T-cell (primary cell): ENCODE results near the gene PUSL1. TPM values are rescaled to one million over a fixed set of nuclear protein-coding genes. Genes with fewer than 3 reads are reported as not detected.

Source experiments
- ATAC-seq, 4 experiments: fragments of 200-7000 bp in 3 of 4; fragments of 150-1000 bp in 1 of 4; cut with Tn5 transposase; replicated peaks in 1 of 4; 1 replicate in 3 of 4; 2 replicates in 1 of 4; pipeline ENCODE4 v1.10.0; 2021; ENCODE audit warnings: moderate library complexity in 3 of 4, mild to moderate bottlenecking in 2 of 4, moderate number of reproducible peaks in 1 of 4
- CTCF ChIA-PET, 2 donors: fragments of 300-600 bp; sonication (Branson Sonifier 250); formaldehyde crosslinking; loops; one replicate each; lab custom pipeline; 2022; ENCODE audit warnings: antibody characterized with exemption in 2 of 2; lab: Charles Lee
- POLR2A ChIA-PET, 2 donors: fragments of 300-600 bp; sonication (Branson Sonifier 250); formaldehyde crosslinking; loops; one replicate each; lab custom pipeline; 2022; ENCODE audit warnings: antibody characterized with exemption in 2 of 2; lab: Charles Lee
- DNase-seq, 35 experiments: peaks; one replicate each; pipeline versions ENCODE4 v3.0.0 to v3.0.0-alpha.2; 2013 to 2023
- H3K27ac ChIP-seq: one replicate; pipeline ENCODE4 v1.5.1; 2013; ENCODE audit warnings: low read length
- H3K27me3 ChIP-seq, 2 experiments: replicated peaks in 1 of 2; 1 replicate in 1 of 2; 2 replicates in 1 of 2; pipeline versions ENCODE4 v1.6.1 to v1.7.0; 2013; ENCODE audit warnings: low read length in 1 of 2, mixed read lengths in 1 of 2; ENCODE audit not compliant: control insufficient read depth in 2 of 2, insufficient read depth in 2 of 2; ENCODE audit errors: extremely low read depth in 1 of 2
- H3K36me3 ChIP-seq, 2 donors: 1 replicate in 1 of 2; 2 replicates in 1 of 2; pipeline versions ENCODE4 v1.6.1 to v1.7.0; 2013; ENCODE audit warnings: low read length in 1 of 2; ENCODE audit not compliant: control insufficient read depth in 2 of 2, insufficient read depth in 1 of 2; ENCODE audit errors: extremely low read depth in 1 of 2
- H3K4me1 ChIP-seq, 2 experiments: 1 replicate in 1 of 2; 2 replicates in 1 of 2; pipeline versions ENCODE4 v1.6.1 to v1.7.0; 2013; ENCODE audit warnings: low read length in 2 of 2, mixed read lengths in 1 of 2; ENCODE audit not compliant: insufficient read depth in 2 of 2, control insufficient read depth in 1 of 2; ENCODE audit errors: extremely low read depth in 1 of 2
- H3K4me3 ChIP-seq, 2 donors: 1 replicate in 1 of 2; 2 replicates in 1 of 2; pipeline versions ENCODE4 v1.5.1 to v1.7.0; 2013; ENCODE audit warnings: mild to moderate bottlenecking in 2 of 2, low read length in 1 of 2, moderate library complexity in 1 of 2; ENCODE audit not compliant: control insufficient read depth in 1 of 2; ENCODE audit errors: extremely low read depth in 1 of 2
- H3K9me3 ChIP-seq: 2 replicates; pipeline ENCODE4 v1.7.0; 2013
- H3K27ac Mint-ChIP-seq, 2 donors: one replicate each; pipeline ENCODE4 v1.8.0; 2020 to 2021; ENCODE audit warnings: mild to moderate bottlenecking in 2 of 2, mixed read lengths in 2 of 2
- H3K27me3 Mint-ChIP-seq, 2 donors: one replicate each; pipeline ENCODE4 v1.8.0; 2021 to 2022; ENCODE audit warnings: mixed read lengths in 2 of 2
- H3K36me3 Mint-ChIP-seq: one replicate; pipeline ENCODE4 v1.8.0; 2021; ENCODE audit warnings: mixed read lengths
- H3K4me1 Mint-ChIP-seq, 3 donors: one replicate each; pipeline ENCODE4 v1.8.0; 2020 to 2022; ENCODE audit warnings: mixed read lengths in 3 of 3, mild to moderate bottlenecking in 1 of 3
- H3K4me3 Mint-ChIP-seq, 3 donors: one replicate each; pipeline ENCODE4 v1.8.0; 2020 to 2022; ENCODE audit warnings: mild to moderate bottlenecking in 3 of 3, mixed read lengths in 3 of 3, moderate library complexity in 3 of 3
- H3K9me3 Mint-ChIP-seq, 3 donors: one replicate each; pipeline ENCODE4 v1.8.0; 2020 to 2022; ENCODE audit warnings: mixed read lengths in 3 of 3
- WGBS: methylation state at CpG from one replicate; pipeline ENCODE4 v1.1.5; 2013; ENCODE audit warnings: missing lambda C conversion rate; ENCODE audit not compliant: insufficient coverage; 5-methylcytosine and 5-hydroxymethylcytosine counted together
- total RNA-seq, 35 experiments: library from RNA in 6 of 35; stranded (reverse) in 6 of 35; fragments of 120-200 nt in 1 of 35; gene quantifications; one replicate each; pipeline versions ENCODE4 v1.2.1 to v1.2.4 and lab custom pipeline; 2013 to 2026

Gene PUSL1
- total RNA-seq, 5 donors from 2014 or later (not counting 1 experiment from before 2014, with no cell fraction given): 16.7 to 26.4 (median 22.6) TPM

DNA sequence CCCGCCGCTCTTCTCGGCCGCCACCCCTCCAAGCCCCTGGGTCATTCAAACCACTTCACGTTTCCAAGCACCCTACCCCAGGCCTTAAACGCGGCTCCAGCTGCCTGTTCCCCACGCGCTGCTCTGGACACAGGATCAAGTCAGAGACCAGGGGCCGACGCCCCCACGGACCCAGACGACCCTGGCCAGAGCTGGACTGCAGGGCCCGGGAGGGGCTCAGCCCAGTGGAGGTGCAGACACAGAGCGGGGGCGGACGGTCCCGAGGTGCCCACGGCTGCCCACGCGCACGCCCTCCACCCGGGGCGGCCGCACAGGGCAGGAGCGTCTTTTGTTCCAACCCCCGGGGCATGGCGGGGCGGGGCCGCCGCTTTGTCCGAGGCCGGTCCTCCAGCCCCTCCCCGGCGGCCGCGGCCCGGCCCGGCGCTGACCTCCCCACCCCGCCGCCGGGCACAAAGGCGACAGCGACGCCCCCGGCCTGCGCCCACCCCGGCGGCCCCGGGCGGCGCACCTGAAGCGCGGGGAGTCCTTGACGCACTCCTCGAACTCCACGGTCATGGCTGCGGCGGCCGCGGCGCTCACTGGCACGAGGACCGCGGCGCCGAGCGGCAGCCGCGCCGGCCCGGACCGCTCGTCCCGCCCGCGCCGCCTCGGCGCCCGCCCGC lies 1.0 kb upstream of the PUSL1 start:
- H3K4me3 Mint-ChIP-seq: peak overlapping the region; percentile 80 to 88 (median 86)
- no peaks in the 10 kb centered on the region for H3K27me3 Mint-ChIP-seq
- H3K36me3 Mint-ChIP-seq: no peaks in the 10 kb centered on the region
- CTCF ChIA-PET: no interaction called here
- ATAC-seq (no peak), DNase-seq (peak in 1 of 35 experiments; percentile 32)
- H3K27ac Mint-ChIP-seq: peak overlapping the region; percentile 69 to 78
- 2% methylated on average over 81 of the region's 83 CpGs for WGBS
- H3K27me3 ChIP-seq: no peaks in the 10 kb centered on the region
- H3K4me3 ChIP-seq: peak overlapping the region; percentile 64 to 69
- POLR2A ChIA-PET: no interaction called here
- no peak overlapping the region for H3K27ac ChIP-seq
- H3K4me1 Mint-ChIP-seq: peaks cover 21 to 31% (median 24%) of the 10 kb centered on the region in 3 donors
- H3K9me3 Mint-ChIP-seq: no peaks in the 10 kb centered on the region
- H3K36me3 ChIP-seq: peaks cover 5 to 14% of the 10 kb centered on the region in 2 donors
- no peaks in the 10 kb centered on the region for H3K9me3 ChIP-seq
- peaks cover 22 to 50% of the 10 kb centered on the region in 2 experiments for H3K4me1 ChIP-seq

DNA sequence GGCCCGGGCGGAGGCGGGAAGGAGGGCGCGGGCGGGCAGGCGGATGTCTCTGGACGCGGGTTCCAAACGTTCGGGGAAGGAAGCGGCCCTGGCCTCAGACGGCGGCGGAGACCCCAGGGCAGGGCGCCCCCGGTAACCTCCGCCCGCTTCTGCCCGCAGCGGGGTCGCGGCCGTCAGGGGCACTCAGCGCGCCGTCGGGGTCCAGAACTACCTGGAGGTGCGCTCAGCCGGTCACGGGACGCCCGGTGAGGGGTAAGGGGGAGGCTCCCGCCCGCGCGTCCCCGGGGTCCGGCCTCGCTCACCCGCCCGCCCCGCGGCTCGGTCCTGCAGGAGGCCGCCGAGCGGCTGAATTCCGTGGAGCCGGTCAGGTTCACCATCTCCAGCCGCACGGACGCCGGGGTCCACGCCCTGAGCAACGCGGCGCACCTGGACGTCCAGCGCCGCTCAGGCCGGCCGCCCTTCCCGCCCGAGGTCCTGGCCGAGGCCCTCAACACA lies 406 bp downstream of the PUSL1 start:
- Mint-ChIP-seq H3K27me3 (no peaks in the 10 kb centered on the region), H3K4me1 (peaks cover 21 to 29% (median 26%) of the 10 kb centered on the region in 3 donors), H3K9me3 (no peaks in the 10 kb centered on the region), H3K4me3 (peak overlapping the region; percentile 75 to 83 (median 78)), H3K27ac (peak overlapping the region in 1 of 2 donors; percentile 85), H3K36me3 (peaks cover 3% of the 10 kb centered on the region)
- H3K36me3 ChIP-seq: peaks cover 14 to 28% of the 10 kb centered on the region in 2 donors
- H3K27me3 ChIP-seq: no peaks in the 10 kb centered on the region
- ATAC-seq: no peak
- no peaks in the 10 kb centered on the region for H3K9me3 ChIP-seq
- 0% methylated on average over 58 of the region's 66 CpGs for WGBS
- peak overlapping the region; percentile 49 to 62 for H3K4me3 ChIP-seq
- peak in 1 of 35 experiments; percentile 28 for DNase-seq
- ChIA-PET CTCF (no interaction called here), POLR2A (no interaction called here)
- H3K27ac ChIP-seq: no peak overlapping the region
- peaks cover 22 to 49% of the 10 kb centered on the region in 2 experiments for H3K4me1 ChIP-seq

- peak overlapping the region; percentile 66 to 75 (median 74) for H3K4me3 Mint-ChIP-seq
- no peaks in the 10 kb centered on the region for H3K27me3 Mint-ChIP-seq
- peaks cover 21 to 28% (median 25%) of the 10 kb centered on the region in 3 donors for H3K4me1 Mint-ChIP-seq
- ATAC-seq (no peak), DNase-seq (peak in 1 of 35 experiments; percentile 38)
- Histone ChIP-seq H3K9me3 (no peaks in the 10 kb centered on the region), H3K4me1 (peaks cover 22 to 43% of the 10 kb centered on the region in 2 experiments), H3K27me3 (no peaks in the 10 kb centered on the region), H3K27ac (peak overlapping the region; percentile 39), H3K4me3 (peak overlapping the region; percentile 49 to 62), H3K36me3 (peaks cover 17 to 35% of the 10 kb centered on the region in 2 donors)
- 54% methylated on average over 55 of the region's 57 CpGs for WGBS
- H3K27ac Mint-ChIP-seq: peak overlapping the region in 1 of 2 donors; percentile 34
- ChIA-PET POLR2A (no interaction called here), CTCF (interaction anchor here in 1 of 2 donors (0.6 kb wide), 1 partner anchor 119 kb away, joined by 3 read pairs; no protein-coding TSS in a partner anchor)
- H3K36me3 Mint-ChIP-seq: peaks cover 3% of the 10 kb centered on the region
- H3K9me3 Mint-ChIP-seq: no peaks in the 10 kb centered on the region
Measured at GRCh38 chr1:1309251-1310108, 1.1 kb downstream of the PUSL1 start.

- H3K27me3 ChIP-seq: no peaks in the 10 kb centered on the region
- 96% methylated on average over 2 of the region's 3 CpGs for WGBS
- peaks cover 20 to 37% of the 10 kb centered on the region in 2 experiments for H3K4me1 ChIP-seq
- no peak overlapping the region for H3K4me3 ChIP-seq
- H3K36me3 Mint-ChIP-seq: peaks cover 3% of the 10 kb centered on the region
- no peak overlapping the region for H3K27ac ChIP-seq
- ChIA-PET POLR2A (no interaction called here), CTCF (no interaction called here)
- H3K4me3 Mint-ChIP-seq: peak overlapping the region; percentile 66 to 75 (median 74)
- H3K4me1 Mint-ChIP-seq: peaks cover 21 to 24% (median 21%) of the 10 kb centered on the region in 3 donors
- H3K27ac Mint-ChIP-seq: no peak overlapping the region
- no peaks in the 10 kb centered on the region for H3K9me3 ChIP-seq
- ATAC-seq (no peak), DNase-seq (no peak)
- no peaks in the 10 kb centered on the region for H3K9me3 Mint-ChIP-seq
- H3K27me3 Mint-ChIP-seq: no peaks in the 10 kb centered on the region
- peaks cover 19 to 41% of the 10 kb centered on the region in 2 donors for H3K36me3 ChIP-seq
Measured at GRCh38 chr1:1310109-1310385, 1.6 kb downstream of the PUSL1 start.

DNA sequence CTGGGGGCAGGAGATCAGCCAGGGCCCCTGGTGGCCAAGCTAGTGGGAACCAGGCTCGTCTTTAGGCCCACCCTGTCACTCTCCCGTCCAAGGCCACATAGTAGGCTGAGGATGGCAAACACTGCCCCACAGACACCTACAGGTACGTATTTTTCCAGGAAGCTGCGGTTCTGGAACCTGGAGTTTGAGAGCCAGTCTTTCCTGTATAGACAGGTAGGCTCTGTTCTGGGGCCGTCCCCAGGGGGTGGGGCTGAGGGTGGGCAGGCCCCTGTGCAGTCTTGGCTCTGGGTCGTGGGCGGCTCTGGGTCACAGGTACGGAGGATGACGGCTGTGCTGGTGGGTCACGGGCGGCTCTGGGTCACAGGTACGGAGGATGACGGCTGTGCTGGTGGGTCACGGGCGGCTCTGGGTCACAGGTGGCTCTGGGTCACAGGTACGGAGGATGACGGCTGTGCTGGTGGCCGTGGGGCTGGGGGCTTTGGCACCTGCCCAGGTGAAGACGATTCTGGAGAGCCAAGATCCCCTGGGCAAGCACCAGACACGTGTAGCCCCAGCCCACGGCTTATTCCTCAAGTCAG lies 2.2 kb downstream of the PUSL1 start:
- peaks cover 3% of the 10 kb centered on the region for H3K36me3 Mint-ChIP-seq
- no peak for DNase-seq
- Histone ChIP-seq H3K27ac (no peak overlapping the region), H3K9me3 (no peaks in the 10 kb centered on the region), H3K27me3 (no peaks in the 10 kb centered on the region), H3K4me1 (peaks cover 15 to 32% of the 10 kb centered on the region in 2 experiments), H3K4me3 (no peak overlapping the region), H3K36me3 (peaks cover 19 to 43% of the 10 kb centered on the region in 2 donors)
- no peaks in the 10 kb centered on the region for H3K27me3 Mint-ChIP-seq
- ATAC-seq: no peak
- 94% methylated on average over 15 of the region's 21 CpGs for WGBS
- CTCF ChIA-PET: no interaction called here
- H3K4me3 Mint-ChIP-seq: peak overlapping the region; percentile 31 to 75 (median 74)
- no peaks in the 10 kb centered on the region for H3K9me3 Mint-ChIP-seq
- H3K27ac Mint-ChIP-seq: no peak overlapping the region
- POLR2A ChIA-PET: no interaction called here
- H3K4me1 Mint-ChIP-seq: peaks cover 16 to 20% (median 18%) of the 10 kb centered on the region in 3 donors
